ENCODE results near the gene CACNA2D4. TPM values are rescaled to one million over a fixed set of nuclear protein-coding genes. Genes with fewer than 3 reads are reported as not detected.

CACNA2D4 gene
- total and polyA plus RNA-seq, 2 donors (not counting 3 experiments of a cell fraction or from before 2014, with no cell fraction given) = 0.58 to 0.73 TPM

DNA sequence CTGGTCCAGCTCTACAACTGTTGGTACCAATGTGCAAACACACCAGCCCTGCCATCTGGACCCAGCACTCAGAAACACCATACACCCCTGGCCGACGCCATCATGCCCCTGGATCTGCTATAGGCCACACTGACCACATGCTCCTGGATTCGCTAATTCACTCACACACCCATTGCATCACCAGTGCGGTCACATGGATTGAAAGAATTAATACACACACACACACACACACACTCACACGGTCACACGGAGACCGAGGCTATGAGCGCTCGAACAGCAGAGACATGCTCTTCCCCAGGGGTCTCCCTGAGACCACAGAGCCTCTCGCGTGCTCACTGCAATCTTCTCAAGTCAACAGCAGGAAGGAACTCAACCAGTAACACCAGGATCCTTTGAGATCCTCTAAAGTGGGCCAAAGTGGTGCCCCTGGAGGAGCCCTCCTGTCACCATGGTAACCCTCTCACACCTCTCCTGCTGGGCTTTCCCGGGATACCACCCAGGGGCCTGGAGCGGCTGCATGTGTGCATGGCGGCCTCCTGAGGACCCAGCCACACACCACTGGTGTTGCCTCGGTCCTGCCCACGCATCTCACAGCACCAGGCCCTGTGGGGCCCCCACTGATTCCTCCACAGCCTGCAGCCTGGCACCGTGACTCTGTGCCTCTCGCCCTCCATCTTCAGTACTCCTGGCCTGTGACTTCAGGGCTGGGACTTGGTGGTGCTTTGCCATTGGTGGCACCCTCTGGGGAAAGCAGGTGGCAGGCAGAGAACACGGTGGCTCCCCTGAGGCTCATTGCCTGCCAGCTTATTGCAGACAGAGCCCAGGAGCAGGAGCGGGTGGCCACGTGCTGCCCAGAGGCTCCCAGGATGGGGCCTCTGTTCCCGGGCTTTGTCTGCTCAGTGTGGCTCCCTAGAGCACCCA is 83.0 kb downstream of the CACNA2D4 start:
- H3K79me2 ChIP-seq (ENCODE audit: control insufficient read depth, insufficient read depth, low read length) = no peaks in the 10 kb centered on the region
- H3K36me3 ChIP-seq (ENCODE audit: control insufficient read depth in 2 of 2, extremely low read depth in 1 of 2, insufficient read depth in 2 of 2, low read length in 2 of 2) = no peaks in the 10 kb centered on the region
- H3K9me3 ChIP-seq (replicated peaks; ENCODE audit: control insufficient read depth, insufficient read depth, low read length) = no peaks in the 10 kb centered on the region
- no peak overlapping the region for H3K4me3 ChIP-seq (replicated peaks in 1 of 3; ENCODE audit: insufficient read depth in 1 of 3, low read depth in 1 of 3, low read length in 3 of 3)
- peaks cover 0 to 6% of the 10 kb centered on the region in 2 experiments for H3K27me3 ChIP-seq (ENCODE audit: control insufficient read depth in 2 of 2, insufficient read depth in 2 of 2, low read length in 2 of 2)
- no peak for TF ChIP-seq JUN (IDR thresholded peaks at IDR 0.05; ENCODE audit: borderline replicate concordance, insufficient read depth, insufficient read length, low read depth)
- TF ChIP-seq GATA2 (IDR thresholded peaks at IDR 0.05; ENCODE audit: insufficient read depth, insufficient read length, low read depth, low read length) = no peak
- TF ChIP-seq FOS (IDR thresholded peaks at IDR 0.05; ENCODE audit: borderline replicate concordance, insufficient read depth, low read length) = no peak
- no peak for TF ChIP-seq POLR2AphosphoS5 (IDR thresholded peaks at IDR 0.05; ENCODE audit: insufficient read depth, low read depth, low read length)
- TF ChIP-seq POLR2A (IDR thresholded peaks at IDR 0.05; ENCODE audit: low read depth, low read length) = no peak
- TF ChIP-seq, protein P1, sequence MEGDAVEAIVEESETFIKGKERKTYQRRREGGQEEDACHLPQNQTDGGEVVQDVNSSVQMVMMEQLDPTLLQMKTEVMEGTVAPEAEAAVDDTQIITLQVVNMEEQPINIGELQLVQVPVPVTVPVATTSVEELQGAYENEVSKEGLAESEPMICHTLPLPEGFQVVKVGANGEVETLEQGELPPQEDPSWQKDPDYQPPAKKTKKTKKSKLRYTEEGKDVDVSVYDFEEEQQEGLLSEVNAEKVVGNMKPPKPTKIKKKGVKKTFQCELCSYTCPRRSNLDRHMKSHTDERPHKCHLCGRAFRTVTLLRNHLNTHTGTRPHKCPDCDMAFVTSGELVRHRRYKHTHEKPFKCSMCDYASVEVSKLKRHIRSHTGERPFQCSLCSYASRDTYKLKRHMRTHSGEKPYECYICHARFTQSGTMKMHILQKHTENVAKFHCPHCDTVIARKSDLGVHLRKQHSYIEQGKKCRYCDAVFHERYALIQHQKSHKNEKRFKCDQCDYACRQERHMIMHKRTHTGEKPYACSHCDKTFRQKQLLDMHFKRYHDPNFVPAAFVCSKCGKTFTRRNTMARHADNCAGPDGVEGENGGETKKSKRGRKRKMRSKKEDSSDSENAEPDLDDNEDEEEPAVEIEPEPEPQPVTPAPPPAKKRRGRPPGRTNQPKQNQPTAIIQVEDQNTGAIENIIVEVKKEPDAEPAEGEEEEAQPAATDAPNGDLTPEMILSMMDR (IDR thresholded peaks at IDR 0.05; ENCODE audit: extremely low read depth in 1 of 2, insufficient read depth in 1 of 2, low read depth in 1 of 2, low read length in 2 of 2) = no peak
- TF ChIP-seq MYC (IDR thresholded peaks at IDR 0.05; ENCODE audit: low read depth, low read length) = no peak
- TF ChIP-seq, protein P2, sequence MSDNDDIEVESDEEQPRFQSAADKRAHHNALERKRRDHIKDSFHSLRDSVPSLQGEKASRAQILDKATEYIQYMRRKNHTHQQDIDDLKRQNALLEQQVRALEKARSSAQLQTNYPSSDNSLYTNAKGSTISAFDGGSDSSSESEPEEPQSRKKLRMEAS (IDR thresholded peaks at IDR 0.05; ENCODE audit: insufficient read depth, insufficient read length) = no peak
- no peak for TF ChIP-seq EZH2 (IDR thresholded peaks at IDR 0.05; ENCODE audit: borderline replicate concordance, low read depth, low read length, severe bottlenecking)
- H3K27ac ChIP-seq (ENCODE audit: insufficient read depth, low read depth, low read length) = no peak overlapping the region
- intact Hi-C loops (cut with micrococcal nuclease) (no loop called here), dilution Hi-C loops (cut with MboI; ENCODE audit: extremely low pct_ligation_motif_present, low sequenced_read_pairs) (no loop called here)
- POLR2A ChIA-PET = no interaction called here
- CTCF ChIA-PET = interaction anchor here (1.9 kb wide), 1 partner anchor 105 kb away, joined by 6 read pairs; no protein-coding TSS in a partner anchor
- DNase-seq (ENCODE audit: low read depth, low spot score) (no peak), FAIRE-seq (no peak)
- no peaks in the 10 kb centered on the region for H4K20me1 ChIP-seq (replicated peaks; ENCODE audit: control insufficient read depth, extremely low read depth, insufficient read depth, low read length)
- H3K9me1 ChIP-seq (replicated peaks; ENCODE audit: control insufficient read depth, extremely low read depth, insufficient read depth, low read length) = no peaks in the 10 kb centered on the region
- H3K9ac ChIP-seq (replicated peaks; ENCODE audit: extremely low read depth, insufficient read depth, low read length) = no peak overlapping the region
- no peaks in the 10 kb centered on the region for H3K4me1 ChIP-seq (ENCODE audit: control insufficient read depth, extremely low read depth, insufficient read depth, low read length)
- no peak overlapping the region for H3K4me2 ChIP-seq (ENCODE audit: insufficient read depth, low read length)
- H2AFZ ChIP-seq (ENCODE audit: low read depth, low read length) = no peak overlapping the region
- BruUV-seq (replicated peaks) = no TSS peak

Data from endothelial cell of umbilical vein (primary cell).